GM12801 (cell line): ENCODE measurements around the gene RHO.

Experiments used
- CTCF ChIP-seq: IDR thresholded peaks from one replicate; pipeline ENCODE4 v1.5.1; 2011; ENCODE audit warnings: control low read depth; ENCODE audit not compliant: insufficient read length; ENCODE audit errors: extremely low read depth

Gene RHO

GRCh38 chr3:129558081-129558771, 29.8 kb downstream of the RHO start:
- TF ChIP-seq CTCF: no peak

- TF ChIP-seq CTCF: no peak
These were observed 30.5 kb downstream of the RHO start for GRCh38 chr3:129558772-129559564.

GRCh38 chr3:129559565-129560079, 31.2 kb downstream of the RHO start:
- TF ChIP-seq CTCF: no peak

- no peak for TF ChIP-seq CTCF
These were observed 31.9 kb downstream of the RHO start for GRCh38 chr3:129560269-129560787.

- no peak for TF ChIP-seq CTCF
These were observed 32.6 kb downstream of the RHO start for GRCh38 chr3:129560911-129561594.

- no peak for TF ChIP-seq CTCF
These were observed 33.3 kb downstream of the RHO start for GRCh38 chr3:129561619-129562248.

GRCh38 chr3:129562803-129563202, 34.4 kb downstream of the RHO start:
- no peak for TF ChIP-seq CTCF
